GM11168 (cell line): ENCODE results near the gene LRRC9.
"Not testable (repeated sequence)": the region's sequence is repeated elsewhere in the genome, so short reads cannot be mapped to it uniquely, and the experiment has no call there.

Experiments used
- in situ Hi-C: fragments of 300-500 bp; cut with MboI; formaldehyde crosslinking; loops from one replicate; pipeline ENCODE4 v1.12.0; 2022; ENCODE audit warnings: low sequenced_read_pairs; ENCODE audit not compliant: unreplicated experiment

Gene LRRC9

DNA sequence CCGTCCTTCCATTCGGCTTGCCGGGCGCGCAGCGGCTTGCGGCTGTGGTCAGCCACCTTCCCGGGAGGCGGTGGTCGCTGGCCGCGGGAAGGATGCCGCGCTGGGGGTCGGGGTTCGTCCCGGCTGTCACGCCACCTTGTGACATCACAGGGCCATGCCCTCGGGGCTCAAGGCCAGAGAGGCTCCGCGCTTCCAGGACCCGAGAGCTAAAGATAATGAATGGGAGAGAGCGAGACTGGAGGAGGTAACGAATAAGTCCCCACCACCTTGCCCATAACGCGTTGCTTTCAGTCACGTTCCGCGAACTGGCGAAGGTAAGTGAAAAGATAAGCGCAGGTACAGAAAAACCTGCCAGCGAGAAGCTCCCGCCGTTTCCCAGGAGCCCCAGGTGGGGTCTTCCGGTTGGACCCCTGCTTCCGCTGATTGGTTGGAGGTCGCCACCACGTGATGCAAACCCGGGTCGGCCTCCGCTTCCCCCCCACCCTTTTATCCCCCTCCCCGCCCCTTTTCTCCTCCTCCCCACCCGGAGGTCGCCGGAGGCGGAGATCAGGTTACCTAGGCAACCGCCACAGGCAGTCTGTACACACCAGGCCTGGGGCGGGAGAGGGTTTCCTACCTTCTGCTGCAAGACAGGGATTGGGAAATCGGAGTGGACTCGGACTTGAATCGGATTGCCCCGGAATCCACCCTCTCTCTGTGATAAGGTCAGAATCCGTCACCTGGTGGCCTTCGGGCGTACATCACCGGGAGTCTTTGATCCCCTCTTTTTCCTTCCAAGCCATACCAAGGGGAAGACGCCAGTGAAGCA lies at the start of gene LRRC9:
Gene LRRC9, plus strand, starts transcription at position 575 of the 808 bp plus-strand sequence.
- in situ Hi-C loops, result no loop called here

DNA sequence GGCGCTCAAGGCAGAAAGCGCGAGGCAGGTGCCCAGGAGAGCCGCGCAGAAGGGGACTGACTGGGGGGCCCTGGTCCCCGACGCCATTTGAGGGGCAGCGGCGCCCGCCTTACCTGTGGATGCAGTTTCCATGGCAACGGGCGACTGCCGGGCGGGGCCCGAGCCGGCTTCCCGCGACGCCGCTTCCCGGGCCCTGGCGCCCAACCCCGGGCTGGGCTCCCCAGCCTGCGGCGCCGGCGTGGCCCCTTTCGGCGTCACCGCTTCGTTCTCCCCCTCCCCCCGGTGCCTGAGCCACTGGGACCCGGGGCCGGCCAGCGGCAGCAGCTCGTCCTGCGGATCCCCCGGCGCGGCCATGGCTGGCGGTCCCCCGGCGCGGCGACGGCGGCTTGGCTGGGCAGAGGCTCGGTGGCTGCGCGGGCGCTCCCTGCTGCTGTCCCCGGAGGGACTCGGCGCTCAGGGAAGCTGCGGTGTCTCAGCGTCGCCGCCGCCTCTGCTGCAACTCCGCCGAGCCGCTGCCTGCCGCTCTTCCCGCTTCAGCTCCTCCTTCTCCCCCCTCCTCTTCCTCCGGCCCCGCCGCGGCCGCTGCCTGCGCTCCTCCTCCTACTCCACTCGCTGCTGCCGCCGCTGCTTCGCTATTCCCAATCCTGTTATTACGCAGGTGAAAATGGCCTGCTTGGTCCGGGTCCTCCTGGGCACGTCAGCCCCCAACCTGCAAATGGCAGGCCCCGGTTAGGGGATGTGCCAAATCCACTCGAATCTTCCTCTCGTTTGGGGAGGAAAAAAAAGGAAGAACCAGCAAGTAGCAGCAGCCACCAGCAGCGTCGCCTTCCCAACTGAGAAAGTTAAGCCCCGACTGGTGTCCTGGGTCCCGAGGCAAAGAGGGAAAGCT lies 49.4 kb upstream of the LRRC9 start, which contains the start of gene RTN1:
Gene RTN1, minus strand, starts transcription at position 500 of the 889 bp plus-strand sequence. Its CDS starts 146 bp downstream, at position 354.
- in situ Hi-C loops, result no loop called here

DNA sequence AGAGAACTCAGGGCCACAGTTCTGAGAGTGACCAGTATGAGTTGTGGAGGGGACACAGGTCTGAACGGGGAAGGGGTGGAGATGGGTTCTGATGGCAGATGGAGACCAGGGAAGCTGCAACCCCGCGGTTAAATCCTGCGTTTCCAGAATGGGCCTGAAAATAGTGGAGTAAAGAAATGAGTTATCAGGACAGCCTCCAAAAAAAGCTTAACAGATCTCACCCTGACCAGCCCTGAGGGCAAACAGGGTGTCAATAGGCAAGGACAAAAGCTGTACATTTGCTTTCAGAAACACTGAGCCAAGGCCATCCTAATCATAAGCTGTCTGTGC lies 48.8 kb upstream of the LRRC9 start:
- in situ Hi-C loops, result no loop called here

DNA sequence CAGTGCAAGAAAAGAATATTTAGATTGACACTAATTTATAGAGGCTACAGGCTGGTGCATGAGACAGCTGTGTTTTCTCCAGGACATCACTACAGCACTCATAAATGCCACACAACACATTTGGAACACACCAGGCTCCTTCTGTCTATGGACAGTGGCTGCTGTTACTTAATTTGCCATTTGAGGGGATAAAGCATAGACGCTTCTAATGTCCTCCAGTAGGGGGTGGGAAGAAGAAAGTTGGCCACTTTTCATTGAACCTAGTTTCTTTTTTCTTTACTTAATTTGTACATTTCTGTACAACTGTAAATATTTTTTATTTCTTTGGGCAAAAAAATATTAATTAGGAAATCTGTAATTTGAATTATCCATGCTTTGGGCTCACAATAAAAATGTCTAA lies 37.0 kb upstream of the LRRC9 start:
- in situ Hi-C loops, result no loop called here

DNA sequence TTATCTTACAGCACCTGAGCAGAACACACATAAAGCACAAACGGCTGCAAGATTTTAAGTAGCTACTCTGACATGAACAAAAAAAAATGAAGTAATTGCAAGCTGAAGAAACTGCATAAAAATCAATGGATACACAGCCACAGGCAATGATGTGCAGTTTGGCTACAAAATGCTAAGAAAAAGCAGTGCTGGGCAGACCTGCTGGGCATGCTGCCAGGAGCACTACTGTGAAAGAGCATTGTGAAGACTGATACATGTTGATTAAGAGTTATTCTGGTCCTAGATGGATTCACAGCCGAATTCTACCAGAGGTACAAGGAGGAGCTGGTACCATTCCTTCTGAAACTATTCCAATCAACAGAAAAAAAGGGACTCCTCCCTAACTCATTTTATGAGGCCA lies 29.3 kb upstream of the LRRC9 start:
- in situ Hi-C loops, result no loop called here

DNA sequence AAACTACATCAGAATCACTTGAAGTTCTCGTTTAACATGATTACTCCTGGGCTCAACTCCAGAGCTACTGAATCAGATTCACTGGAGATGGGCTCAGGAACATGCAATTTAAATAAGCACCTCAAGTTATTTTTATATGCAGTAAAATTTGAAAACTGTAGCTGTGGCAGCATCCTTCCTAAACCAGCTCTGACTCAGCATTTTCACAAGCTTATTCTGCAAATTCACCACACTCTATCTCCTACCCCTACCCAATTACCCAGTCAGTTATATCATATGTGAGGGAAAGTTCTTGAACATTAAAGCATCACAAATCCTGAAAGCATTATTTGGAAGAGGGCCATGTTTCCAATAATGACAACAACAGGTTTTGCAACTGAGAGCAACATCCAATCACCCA lies 24.2 kb upstream of the LRRC9 start:
- in situ Hi-C loops, result no loop called here

DNA sequence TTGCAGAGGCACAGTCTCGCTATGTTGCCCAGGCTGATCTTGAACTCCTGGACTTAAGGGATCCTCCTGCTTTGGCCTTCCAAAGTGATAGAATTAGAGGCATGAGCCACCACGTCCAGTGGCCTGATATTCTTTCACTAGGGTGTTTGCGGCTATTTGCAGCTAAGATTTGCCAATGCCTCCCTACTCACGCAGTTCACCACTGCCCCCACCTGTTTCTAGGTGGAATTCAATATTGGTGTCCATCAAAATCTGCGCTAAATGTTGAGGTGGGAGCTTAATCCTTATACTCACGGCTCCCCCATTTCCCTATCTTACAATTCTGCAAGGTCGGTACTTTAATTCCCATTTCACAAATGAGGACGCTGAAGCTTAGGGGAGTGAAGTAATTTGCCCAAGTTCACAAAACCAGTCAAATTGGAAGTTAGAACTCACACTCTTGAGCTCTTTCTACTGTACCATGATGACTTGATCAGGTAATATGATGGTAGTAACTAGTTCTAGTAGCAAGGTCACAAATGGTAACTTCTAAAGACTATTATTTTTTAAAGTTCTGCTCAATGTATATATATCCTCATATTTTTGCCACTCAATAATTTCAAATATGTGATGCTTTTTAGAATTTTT lies 22.1 kb upstream of the LRRC9 start:
- in situ Hi-C loops, result no loop called here

DNA sequence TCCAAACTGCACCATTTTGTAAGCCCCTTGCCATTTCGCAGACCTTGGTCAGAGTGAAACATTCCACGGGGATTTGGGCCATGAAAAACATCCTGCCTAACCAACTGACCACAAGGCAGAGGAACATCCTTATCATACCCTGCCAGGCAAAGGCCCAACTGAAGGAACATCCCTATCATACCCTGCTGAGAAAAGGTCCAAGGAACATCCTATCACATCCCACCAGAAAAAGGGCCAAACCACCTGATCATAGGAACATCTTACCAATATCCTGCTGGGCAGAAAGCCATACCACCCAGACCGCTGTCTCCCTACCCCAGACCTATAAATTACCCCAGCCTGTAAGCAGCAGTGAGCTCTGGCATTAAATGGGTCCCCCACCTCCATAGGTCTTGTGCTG lies 19.4 kb upstream of the LRRC9 start:
- in situ Hi-C loops, result no loop called here

DNA sequence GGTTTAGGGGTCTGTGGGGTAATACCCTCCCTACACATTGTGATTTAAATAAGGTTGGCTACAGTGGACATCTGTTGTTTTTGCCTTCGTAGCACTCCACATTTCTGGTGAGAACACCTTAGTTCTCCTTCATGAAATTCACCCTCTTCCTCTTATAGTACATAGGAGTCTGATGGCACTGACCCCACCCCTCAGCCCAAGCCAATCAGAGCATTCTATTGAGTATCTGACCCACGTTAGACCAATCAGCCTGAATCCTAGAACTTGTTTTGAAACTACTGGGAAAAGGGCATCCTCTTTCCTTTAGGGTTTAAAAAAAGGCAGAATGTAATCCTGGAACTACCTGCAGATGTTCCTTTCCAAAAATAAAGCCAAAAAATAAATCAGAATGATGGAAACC lies 15.8 kb upstream of the LRRC9 start:
- in situ Hi-C loops, result no loop called here

DNA sequence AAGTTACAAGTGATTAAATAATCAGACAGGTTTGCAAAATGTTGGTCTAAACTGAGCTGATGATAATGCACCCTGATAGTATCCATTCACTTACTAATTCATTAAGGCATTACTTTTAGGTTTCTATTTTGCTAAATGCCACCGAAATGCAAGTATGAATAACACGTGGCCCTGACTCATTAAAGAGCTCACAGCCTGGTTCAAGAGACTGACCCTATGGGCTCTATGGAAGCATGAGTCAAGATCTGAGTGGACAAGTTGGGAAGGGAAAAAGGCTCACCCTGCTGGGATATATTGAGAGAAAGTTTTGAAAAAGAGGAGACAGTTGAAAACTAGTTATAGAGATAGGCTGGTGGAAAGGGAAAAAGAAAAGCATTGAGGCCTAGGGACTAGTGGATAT lies 14.8 kb upstream of the LRRC9 start:
- in situ Hi-C loops, result no loop called here

DNA sequence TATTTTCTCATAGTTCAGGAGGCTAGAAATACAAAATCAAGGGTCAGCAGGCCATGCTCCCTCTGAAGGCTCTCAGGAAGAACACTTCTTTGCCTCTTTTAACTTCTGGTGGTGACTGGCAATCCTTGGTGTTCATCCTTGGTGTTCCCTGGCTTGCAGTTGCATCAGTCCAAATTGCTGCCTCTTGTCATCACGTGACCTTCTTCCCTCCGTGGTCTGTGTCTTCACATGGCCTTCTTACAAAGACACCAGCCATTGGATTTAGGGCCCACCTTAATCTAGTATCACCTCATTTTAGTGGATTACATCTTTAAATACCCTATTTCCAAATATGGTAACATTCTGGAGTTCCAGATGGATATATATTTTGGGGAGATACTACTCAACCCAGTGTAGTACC lies 7.5 kb upstream of the LRRC9 start:
- in situ Hi-C loops, result no loop called here

DNA sequence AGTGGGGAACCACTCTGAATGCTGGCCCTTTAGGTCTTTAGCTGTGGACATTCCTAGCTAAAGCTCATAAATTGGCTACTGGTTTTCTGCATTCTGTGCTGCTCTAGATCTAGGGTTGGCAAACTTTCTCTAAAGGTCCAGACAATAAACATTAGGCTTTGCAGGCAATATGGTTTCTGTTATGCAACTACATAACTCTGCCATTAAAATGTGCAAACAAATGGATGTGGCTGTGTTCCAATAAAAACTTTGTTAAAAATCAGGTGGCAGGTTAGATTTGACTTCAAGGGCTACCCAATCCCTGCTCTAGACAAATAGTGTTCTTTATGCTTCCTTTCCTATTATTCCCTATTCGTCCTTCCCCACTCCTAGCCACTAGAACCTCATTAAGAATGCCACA lies 6.8 kb upstream of the LRRC9 start:
- in situ Hi-C loops, result no loop called here

DNA sequence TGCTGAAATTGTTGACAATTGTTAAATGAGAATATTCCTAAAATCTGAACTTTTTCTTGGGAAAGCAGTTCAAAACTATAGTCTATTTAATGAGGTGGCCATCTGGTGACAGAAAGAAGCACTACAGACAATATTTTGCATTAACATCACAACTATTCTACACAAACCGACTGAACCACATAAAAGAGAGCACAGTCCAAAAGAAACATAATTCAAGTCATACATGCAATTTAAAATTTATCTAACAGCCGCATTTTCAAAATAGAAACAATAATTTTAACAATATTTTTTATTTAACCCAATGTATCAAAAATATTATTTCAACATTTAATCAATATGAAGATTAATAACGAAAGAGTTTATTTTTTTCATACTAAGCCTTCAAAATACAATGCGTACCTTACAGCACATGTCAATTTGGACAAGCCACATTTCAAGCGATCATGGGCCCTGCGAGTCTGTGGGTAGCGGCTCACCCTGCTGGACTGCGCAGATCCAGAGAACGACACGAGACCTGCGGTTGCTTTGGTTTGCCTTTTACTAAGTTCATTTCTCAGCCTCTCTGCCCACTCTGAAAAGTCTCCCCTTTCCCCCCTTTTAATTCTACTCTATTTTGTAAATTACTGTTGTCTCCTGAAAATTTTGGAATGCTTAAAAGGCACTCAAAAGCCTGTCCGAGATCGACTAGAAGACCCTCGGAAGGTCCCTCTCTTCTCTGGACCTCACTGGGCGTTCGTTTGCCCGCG lies 947 bp upstream of the LRRC9 start:
- in situ Hi-C loops, result no loop called here

DNA sequence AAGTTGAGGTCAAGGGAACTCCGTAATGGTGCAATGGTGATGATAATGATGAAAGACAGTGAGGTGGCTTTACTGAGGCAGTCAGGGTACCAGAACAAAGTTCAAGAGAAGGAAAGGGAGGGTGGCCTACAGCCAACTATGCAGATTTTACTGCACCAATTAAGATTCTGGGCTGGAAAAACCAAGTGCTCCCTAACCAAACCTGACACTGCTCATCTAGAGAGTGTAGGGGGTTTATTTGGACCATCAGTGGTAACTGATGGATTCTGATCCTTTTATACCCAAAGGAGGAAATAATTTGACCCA lies 387 bp downstream of the LRRC9 start:
- in situ Hi-C loops, result no loop called here

DNA sequence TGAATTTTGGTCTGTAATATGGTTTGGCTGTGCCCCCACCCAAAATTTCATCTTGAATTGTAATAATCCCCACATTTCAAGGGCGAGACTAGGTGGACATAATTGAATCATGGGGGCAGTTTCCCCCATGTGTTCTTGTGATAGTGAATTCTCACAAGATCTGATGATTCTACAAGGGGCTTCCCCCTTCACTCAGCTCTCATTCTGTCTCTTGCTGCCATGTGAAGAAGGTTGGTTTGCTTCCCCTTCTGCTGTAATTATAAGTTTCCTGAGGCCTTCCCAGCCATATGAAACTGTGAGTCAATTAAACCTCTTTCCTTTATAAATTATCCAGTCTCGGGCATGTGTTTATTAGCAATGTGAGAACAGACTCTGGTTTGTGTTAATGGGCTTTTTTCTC lies 5.9 kb downstream of the LRRC9 start:
- in situ Hi-C loops, result no loop called here

DNA sequence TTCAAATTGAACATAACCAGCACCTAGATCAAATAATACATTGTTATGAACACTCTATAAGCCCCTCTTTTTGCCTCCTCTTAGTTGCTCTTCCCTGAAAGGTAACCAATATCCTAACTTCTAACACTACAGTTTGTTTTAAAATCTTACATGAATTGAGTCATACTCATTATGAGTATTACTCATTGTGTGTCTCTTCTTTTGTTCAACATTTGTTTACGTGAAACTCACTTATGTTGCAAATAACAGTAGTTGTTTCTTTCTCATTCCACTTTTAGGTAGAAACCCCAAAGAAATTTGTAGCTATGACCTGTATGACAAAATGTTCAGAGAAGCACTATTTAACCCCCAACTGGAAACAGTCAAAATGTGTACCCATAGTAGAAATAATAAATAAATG lies 6.6 kb downstream of the LRRC9 start:
- in situ Hi-C loops, result no loop called here

DNA sequence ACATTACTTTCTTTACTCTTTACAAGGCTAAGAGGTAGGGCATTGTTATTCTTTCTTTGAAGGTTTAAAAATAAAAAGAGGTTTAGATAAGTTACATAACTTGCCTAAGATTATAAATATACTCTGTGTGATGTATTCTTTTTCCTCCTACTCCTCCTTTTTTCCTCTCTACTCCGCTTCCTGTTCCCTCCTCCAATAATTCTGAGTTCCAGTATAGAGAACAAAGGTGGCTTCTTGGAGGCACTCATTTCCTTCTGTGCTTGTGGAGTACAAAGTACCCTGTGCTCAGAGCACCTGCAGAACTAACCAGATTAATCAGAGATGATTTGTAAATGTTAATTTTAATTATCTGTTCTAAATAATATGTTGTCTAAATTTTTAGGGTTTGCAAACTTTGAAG lies 11.3 kb downstream of the LRRC9 start:
- in situ Hi-C loops, result no loop called here

DNA sequence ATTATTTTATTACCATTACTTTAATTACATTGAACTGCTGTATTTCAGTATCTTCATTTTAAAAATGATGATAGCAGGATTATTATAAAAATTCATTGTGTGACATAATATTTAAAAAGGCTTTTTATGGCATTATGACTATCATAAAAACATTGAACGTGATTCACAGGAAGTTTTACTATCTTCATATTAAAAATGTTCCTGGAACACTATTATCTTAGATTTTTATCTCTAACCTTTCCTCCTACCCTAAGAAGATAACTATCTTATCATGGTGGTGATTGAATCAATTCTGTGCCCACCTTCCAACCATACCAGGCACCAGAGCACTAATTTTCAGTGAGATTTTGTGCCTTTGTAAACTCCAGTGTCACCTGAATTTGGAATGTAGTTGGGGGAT lies 16.2 kb downstream of the LRRC9 start:
- in situ Hi-C loops, result no loop called here

DNA sequence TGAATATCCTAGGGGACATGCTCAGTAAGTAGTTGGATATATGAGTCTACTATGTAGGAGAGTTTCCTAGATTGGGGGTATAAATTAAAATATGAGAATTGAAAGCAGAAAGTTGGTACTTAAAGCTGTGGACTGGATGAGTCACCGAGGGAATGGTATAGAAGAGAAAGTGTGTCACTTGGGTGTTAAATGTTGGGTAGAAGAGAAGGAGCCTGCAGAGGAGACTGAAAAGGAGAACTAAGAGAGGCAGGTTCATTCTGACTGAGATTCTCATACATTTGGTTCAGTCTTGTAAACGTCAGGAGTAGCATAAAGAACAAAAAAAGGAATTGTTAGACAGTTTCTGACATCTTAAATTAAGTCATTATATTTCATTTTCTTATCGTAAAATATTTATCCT lies 19.9 kb downstream of the LRRC9 start:
- in situ Hi-C loops, result no loop called here

DNA sequence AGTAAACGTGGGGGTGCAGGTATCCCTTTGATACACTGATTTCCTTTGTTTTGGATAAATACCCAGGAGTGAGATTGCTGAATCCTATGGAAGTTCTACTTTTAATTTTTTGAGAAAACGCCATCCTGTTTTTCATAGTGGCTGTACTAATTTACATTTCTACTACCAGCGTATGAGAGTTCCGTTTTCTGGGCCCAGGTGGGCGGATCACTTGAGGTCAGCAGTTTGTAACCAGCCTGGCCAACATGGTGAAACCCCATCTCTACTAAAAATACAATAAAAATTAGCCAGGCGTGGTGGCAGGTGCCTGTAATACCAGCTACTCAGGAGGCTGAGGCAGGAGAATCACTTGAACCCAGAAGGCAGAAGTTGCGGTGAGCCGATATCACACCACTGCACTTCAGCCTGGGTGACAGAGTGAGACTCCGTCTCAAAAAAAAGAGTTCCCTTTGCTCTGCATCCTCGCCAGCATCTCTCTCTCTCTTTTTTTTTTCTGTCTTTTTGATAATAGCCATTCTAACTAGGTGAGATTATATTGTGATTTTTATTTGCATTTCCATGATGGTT lies 22.4 kb downstream of the LRRC9 start:
- in situ Hi-C loops, result not testable (repeated sequence)
